Loucy (cell line): Measurements from ENCODE around the gene TRIM39.

ENCODE experiments used
- EZH2phosphoT487 ChIP-seq: fragments of 200-600 bp; IDR thresholded peaks from 2 replicates; pipeline ENCODE4 v1.6.1; 2018; ENCODE audit warnings: antibody characterized with exemption, mild to moderate bottlenecking, moderate library complexity, borderline replicate concordance
- TF ChIP-seq, protein P1 (sequence below): fragments of 200-600 bp; sonication (generic); conservative IDR thresholded peaks from 2 replicates; pipeline ENCODE4 v1.5.1; 2014; ENCODE audit warnings: mild to moderate bottlenecking, antibody characterized with exemption, low read length

DNA sequence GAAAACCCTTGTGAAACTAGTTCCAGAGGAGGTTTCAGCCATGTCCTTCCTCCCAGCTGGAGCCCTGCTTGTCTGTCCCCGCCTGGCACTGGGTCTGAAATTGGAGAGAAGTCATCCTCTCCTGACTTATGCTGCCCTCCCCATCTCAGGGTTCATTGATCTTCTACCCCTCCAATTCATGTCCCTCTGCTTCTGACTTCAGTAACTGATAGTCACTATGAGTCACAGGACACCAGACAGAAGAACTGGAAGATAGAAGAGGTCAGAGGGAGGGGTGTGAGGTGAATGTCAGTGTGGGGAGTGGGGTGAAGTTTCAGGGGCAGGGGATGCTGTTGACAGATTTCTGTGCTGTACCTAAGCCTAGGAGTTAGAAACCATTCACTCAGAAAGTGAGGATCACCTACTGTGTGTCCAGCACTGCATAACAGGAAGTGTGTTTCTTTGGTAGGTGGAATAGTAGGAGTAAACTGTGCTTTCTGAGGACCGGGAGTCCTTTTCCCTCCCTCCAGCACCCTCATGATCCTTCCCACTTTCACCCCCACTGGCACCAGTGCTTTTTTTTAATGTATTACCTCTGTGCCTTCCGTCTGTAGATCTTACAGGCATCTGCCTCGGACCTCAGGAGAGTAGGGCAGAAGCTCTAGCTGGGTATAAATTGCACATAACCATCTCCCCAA is 17.6 kb downstream of the TRIM39 start:
- TF ChIP-seq, protein P1, sequence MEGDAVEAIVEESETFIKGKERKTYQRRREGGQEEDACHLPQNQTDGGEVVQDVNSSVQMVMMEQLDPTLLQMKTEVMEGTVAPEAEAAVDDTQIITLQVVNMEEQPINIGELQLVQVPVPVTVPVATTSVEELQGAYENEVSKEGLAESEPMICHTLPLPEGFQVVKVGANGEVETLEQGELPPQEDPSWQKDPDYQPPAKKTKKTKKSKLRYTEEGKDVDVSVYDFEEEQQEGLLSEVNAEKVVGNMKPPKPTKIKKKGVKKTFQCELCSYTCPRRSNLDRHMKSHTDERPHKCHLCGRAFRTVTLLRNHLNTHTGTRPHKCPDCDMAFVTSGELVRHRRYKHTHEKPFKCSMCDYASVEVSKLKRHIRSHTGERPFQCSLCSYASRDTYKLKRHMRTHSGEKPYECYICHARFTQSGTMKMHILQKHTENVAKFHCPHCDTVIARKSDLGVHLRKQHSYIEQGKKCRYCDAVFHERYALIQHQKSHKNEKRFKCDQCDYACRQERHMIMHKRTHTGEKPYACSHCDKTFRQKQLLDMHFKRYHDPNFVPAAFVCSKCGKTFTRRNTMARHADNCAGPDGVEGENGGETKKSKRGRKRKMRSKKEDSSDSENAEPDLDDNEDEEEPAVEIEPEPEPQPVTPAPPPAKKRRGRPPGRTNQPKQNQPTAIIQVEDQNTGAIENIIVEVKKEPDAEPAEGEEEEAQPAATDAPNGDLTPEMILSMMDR, result no peak
- TF ChIP-seq EZH2phosphoT487, result no peak
